ENCODE measurements around the gene ARHGAP6.
"Not testable (repeated sequence)": the region's sequence is repeated elsewhere in the genome, so short reads cannot be mapped to it uniquely, and the experiment has no call there.

ARHGAP6 gene

GRCh38 chrX:11619441-11619840 lies 46.3 kb downstream of the ARHGAP6 start:
- Histone ChIP-seq H3K4me1 (ENCODE audit: insufficient read depth, insufficient read length) (no peaks in the 10 kb centered on the region), H3K36me3 (ENCODE audit: insufficient read depth, insufficient read length, low read length) (no peaks in the 10 kb centered on the region), H3K9me3 (ENCODE audit: insufficient read depth, low read length) (no peaks in the 10 kb centered on the region), H3K27me3 (ENCODE audit: insufficient read depth, insufficient read length) (no peaks in the 10 kb centered on the region), H3K9ac (ENCODE audit: insufficient read length, low read depth) (no peak overlapping the region), H3K4me3 (ENCODE audit: insufficient read length, low read depth) (no peak overlapping the region)
- TF ChIP-seq ZNF274 (IDR thresholded peaks at IDR 0.05; ENCODE audit: low read depth, low read length) (no peak), YY1 (IDR thresholded peaks at IDR 0.05; ENCODE audit: insufficient read depth, insufficient read length) (no peak), SUZ12 (IDR thresholded peaks at IDR 0.05; ENCODE audit: extremely low read depth, insufficient read depth, insufficient read length) (no peak)
- DNase-seq (ENCODE audit: low read depth, low spot score), result no peak

DNA sequence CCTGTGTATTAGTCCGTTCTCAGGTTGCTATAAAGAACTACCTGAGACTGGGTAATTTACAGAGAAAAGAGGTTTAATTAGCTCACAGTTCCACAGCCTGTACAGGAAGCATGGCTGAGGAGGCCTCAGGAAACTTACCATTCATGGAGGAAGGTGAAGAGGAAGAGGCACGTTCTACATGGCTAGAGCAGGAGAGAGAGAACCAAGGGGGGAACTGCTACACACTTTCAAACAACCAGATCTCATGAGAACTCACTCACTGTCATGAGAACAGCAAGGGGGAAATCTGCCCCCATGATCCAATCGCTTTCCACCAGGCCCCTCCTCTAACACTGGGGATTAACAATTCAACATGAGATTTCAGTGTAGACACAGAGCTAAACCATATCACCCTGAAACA lies 51.5 kb downstream of the ARHGAP6 start:
- DNase-seq (ENCODE audit: low read depth, low spot score); H3K9me3 ChIP-seq (ENCODE audit: insufficient read depth, low read length); H3K9ac ChIP-seq (ENCODE audit: insufficient read length, low read depth); H3K27me3 ChIP-seq (ENCODE audit: insufficient read depth, insufficient read length); H3K4me1 ChIP-seq (ENCODE audit: insufficient read depth, insufficient read length); H3K36me3 ChIP-seq (ENCODE audit: insufficient read depth, insufficient read length, low read length); H3K4me3 ChIP-seq (ENCODE audit: insufficient read length, low read depth): not testable (repeated sequence)

GRCh38 chrX:11611965-11612364 lies 53.8 kb downstream of the ARHGAP6 start:
- TF ChIP-seq ZNF274 (IDR thresholded peaks at IDR 0.05; ENCODE audit: low read depth, low read length) (no peak), SUZ12 (IDR thresholded peaks at IDR 0.05; ENCODE audit: extremely low read depth, insufficient read depth, insufficient read length) (no peak), YY1 (IDR thresholded peaks at IDR 0.05; ENCODE audit: insufficient read depth, insufficient read length) (no peak)
- Histone ChIP-seq H3K4me1 (ENCODE audit: insufficient read depth, insufficient read length) (no peaks in the 10 kb centered on the region), H3K9ac (ENCODE audit: insufficient read length, low read depth) (no peak overlapping the region), H3K27me3 (ENCODE audit: insufficient read depth, insufficient read length) (no peaks in the 10 kb centered on the region), H3K4me3 (ENCODE audit: insufficient read length, low read depth) (no peak overlapping the region), H3K9me3 (ENCODE audit: insufficient read depth, low read length) (no peaks in the 10 kb centered on the region), H3K36me3 (ENCODE audit: insufficient read depth, insufficient read length, low read length) (no peaks in the 10 kb centered on the region)
- DNase-seq (ENCODE audit: low read depth, low spot score), result no peak

GRCh38 chrX:11611161-11611560 lies 54.6 kb downstream of the ARHGAP6 start:
- Histone ChIP-seq H3K9me3 (ENCODE audit: insufficient read depth, low read length) (no peaks in the 10 kb centered on the region), H3K27me3 (ENCODE audit: insufficient read depth, insufficient read length) (no peaks in the 10 kb centered on the region), H3K36me3 (ENCODE audit: insufficient read depth, insufficient read length, low read length) (no peaks in the 10 kb centered on the region), H3K4me3 (ENCODE audit: insufficient read length, low read depth) (no peak overlapping the region), H3K9ac (ENCODE audit: insufficient read length, low read depth) (no peak overlapping the region), H3K4me1 (ENCODE audit: insufficient read depth, insufficient read length) (no peaks in the 10 kb centered on the region)
- no peak for TF ChIP-seq SUZ12 (IDR thresholded peaks at IDR 0.05; ENCODE audit: extremely low read depth, insufficient read depth, insufficient read length)
- TF ChIP-seq ZNF274 (IDR thresholded peaks at IDR 0.05; ENCODE audit: low read depth, low read length), result no peak
- TF ChIP-seq YY1 (IDR thresholded peaks at IDR 0.05; ENCODE audit: insufficient read depth, insufficient read length), result no peak
- DNase-seq (ENCODE audit: low read depth, low spot score), result no peak

DNA sequence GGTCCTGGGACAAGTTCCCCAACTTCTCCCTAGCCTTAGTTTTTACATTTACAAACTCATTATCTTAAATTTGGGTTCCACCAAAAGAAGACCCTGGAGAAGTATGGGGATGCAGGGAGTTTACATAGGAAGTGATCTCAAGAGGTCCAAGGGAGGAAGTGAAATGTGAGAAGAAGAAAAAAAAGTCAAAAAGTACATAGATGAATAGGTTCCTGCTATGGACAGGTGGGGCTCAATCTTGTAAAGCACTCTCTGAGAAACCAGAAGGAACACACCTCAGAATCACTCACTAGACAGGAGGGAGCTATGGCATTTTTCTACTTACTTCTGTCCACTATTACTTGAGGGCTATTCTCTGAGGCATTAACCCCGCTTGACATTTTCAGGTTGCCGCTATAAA lies 56.6 kb downstream of the ARHGAP6 start:
- Histone ChIP-seq H3K27me3 (ENCODE audit: insufficient read depth, insufficient read length) (no peaks in the 10 kb centered on the region), H3K36me3 (ENCODE audit: insufficient read depth, insufficient read length, low read length) (no peaks in the 10 kb centered on the region), H3K4me1 (ENCODE audit: insufficient read depth, insufficient read length) (no peaks in the 10 kb centered on the region), H3K9me3 (ENCODE audit: insufficient read depth, low read length) (no peaks in the 10 kb centered on the region), H3K9ac (ENCODE audit: insufficient read length, low read depth) (no peak overlapping the region), H3K4me3 (ENCODE audit: insufficient read length, low read depth) (no peak overlapping the region)
- no peak for TF ChIP-seq YY1 (IDR thresholded peaks at IDR 0.05; ENCODE audit: insufficient read depth, insufficient read length)
- no peak for TF ChIP-seq ZNF274 (IDR thresholded peaks at IDR 0.05; ENCODE audit: low read depth, low read length)
- TF ChIP-seq SUZ12 (IDR thresholded peaks at IDR 0.05; ENCODE audit: extremely low read depth, insufficient read depth, insufficient read length), result no peak
- no peak for DNase-seq (ENCODE audit: low read depth, low spot score)

- Histone ChIP-seq H3K36me3 (ENCODE audit: insufficient read depth, insufficient read length, low read length) (no peaks in the 10 kb centered on the region), H3K9ac (ENCODE audit: insufficient read length, low read depth) (no peak overlapping the region), H3K4me3 (ENCODE audit: insufficient read length, low read depth) (no peak overlapping the region), H3K27me3 (ENCODE audit: insufficient read depth, insufficient read length) (no peaks in the 10 kb centered on the region), H3K4me1 (ENCODE audit: insufficient read depth, insufficient read length) (no peaks in the 10 kb centered on the region), H3K9me3 (ENCODE audit: insufficient read depth, low read length) (no peaks in the 10 kb centered on the region)
- DNase-seq (ENCODE audit: low read depth, low spot score), result no peak
- TF ChIP-seq SUZ12 (IDR thresholded peaks at IDR 0.05; ENCODE audit: extremely low read depth, insufficient read depth, insufficient read length) (no peak), ZNF274 (IDR thresholded peaks at IDR 0.05; ENCODE audit: low read depth, low read length) (no peak), YY1 (IDR thresholded peaks at IDR 0.05; ENCODE audit: insufficient read depth, insufficient read length) (no peak)
Measured at GRCh38 chrX:11606408-11606807, 59.3 kb downstream of the ARHGAP6 start.

DNA sequence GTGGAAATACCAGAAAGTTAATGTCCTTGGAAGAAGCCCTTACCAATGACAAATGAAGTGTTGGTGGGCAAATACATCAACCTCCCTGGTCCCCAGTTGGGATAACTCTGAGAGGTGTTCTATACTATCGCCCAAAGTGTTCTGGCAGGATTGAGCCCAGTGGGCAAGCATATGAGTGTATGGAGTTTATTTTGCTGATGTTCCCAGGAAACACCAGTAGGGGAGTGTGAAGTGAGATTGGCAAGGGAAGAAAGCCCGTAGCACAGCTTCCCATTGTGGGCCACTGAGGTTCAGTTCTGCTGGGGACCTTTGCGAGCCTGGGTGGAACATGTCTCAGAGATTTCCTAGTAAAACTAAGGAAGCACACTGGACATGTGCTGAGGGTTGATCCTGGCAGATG lies 65.1 kb downstream of the ARHGAP6 start:
- no peak for DNase-seq (ENCODE audit: low read depth, low spot score)
- H3K36me3 ChIP-seq (ENCODE audit: insufficient read depth, insufficient read length, low read length), result no peaks in the 10 kb centered on the region
- H3K9ac ChIP-seq (ENCODE audit: insufficient read length, low read depth), result no peak overlapping the region
- no peaks in the 10 kb centered on the region for H3K27me3 ChIP-seq (ENCODE audit: insufficient read depth, insufficient read length)
- H3K9me3 ChIP-seq (ENCODE audit: insufficient read depth, low read length), result no peaks in the 10 kb centered on the region
- no peaks in the 10 kb centered on the region for H3K4me1 ChIP-seq (ENCODE audit: insufficient read depth, insufficient read length)
- H3K4me3 ChIP-seq (ENCODE audit: insufficient read length, low read depth), result no peak overlapping the region
- TF ChIP-seq SUZ12 (IDR thresholded peaks at IDR 0.05; ENCODE audit: extremely low read depth, insufficient read depth, insufficient read length), result no peak
- no peak for TF ChIP-seq YY1 (IDR thresholded peaks at IDR 0.05; ENCODE audit: insufficient read depth, insufficient read length)
- TF ChIP-seq ZNF274 (IDR thresholded peaks at IDR 0.05; ENCODE audit: low read depth, low read length), result no peak

- Histone ChIP-seq H3K9ac (ENCODE audit: insufficient read length, low read depth) (no peak overlapping the region), H3K36me3 (ENCODE audit: insufficient read depth, insufficient read length, low read length) (no peaks in the 10 kb centered on the region), H3K27me3 (ENCODE audit: insufficient read depth, insufficient read length) (no peaks in the 10 kb centered on the region), H3K4me1 (ENCODE audit: insufficient read depth, insufficient read length) (no peaks in the 10 kb centered on the region), H3K4me3 (ENCODE audit: insufficient read length, low read depth) (no peak overlapping the region), H3K9me3 (ENCODE audit: insufficient read depth, low read length) (no peaks in the 10 kb centered on the region)
- TF ChIP-seq YY1 (IDR thresholded peaks at IDR 0.05; ENCODE audit: insufficient read depth, insufficient read length) (no peak), SUZ12 (IDR thresholded peaks at IDR 0.05; ENCODE audit: extremely low read depth, insufficient read depth, insufficient read length) (no peak), ZNF274 (IDR thresholded peaks at IDR 0.05; ENCODE audit: low read depth, low read length) (no peak)
- DNase-seq (ENCODE audit: low read depth, low spot score), result no peak
Measured at GRCh38 chrX:11597479-11597878, 68.2 kb downstream of the ARHGAP6 start.
